ENCODE measurements around the gene ABI1. TPM values are rescaled to one million over a fixed set of nuclear protein-coding genes. Genes with fewer than 3 reads are reported as not detected.
A peak's percentile ranks its signal among the peaks of the same experiment; 100 is the strongest.

The ABI1 gene
- total RNA-seq, 1 experiment from 2014 or later: 73.2 TPM

- in situ Hi-C loops (cut with HindIII; ENCODE audit: low pct_unique_long_range_greater_than_20kb, low sequenced_read_pairs): no loop called here
- peak; percentile 29 for DNase-seq (ENCODE audit: low read depth)
These were observed 79.0 kb downstream of the ABI1 start for GRCh38 chr10:26781797-26782196.

DNA sequence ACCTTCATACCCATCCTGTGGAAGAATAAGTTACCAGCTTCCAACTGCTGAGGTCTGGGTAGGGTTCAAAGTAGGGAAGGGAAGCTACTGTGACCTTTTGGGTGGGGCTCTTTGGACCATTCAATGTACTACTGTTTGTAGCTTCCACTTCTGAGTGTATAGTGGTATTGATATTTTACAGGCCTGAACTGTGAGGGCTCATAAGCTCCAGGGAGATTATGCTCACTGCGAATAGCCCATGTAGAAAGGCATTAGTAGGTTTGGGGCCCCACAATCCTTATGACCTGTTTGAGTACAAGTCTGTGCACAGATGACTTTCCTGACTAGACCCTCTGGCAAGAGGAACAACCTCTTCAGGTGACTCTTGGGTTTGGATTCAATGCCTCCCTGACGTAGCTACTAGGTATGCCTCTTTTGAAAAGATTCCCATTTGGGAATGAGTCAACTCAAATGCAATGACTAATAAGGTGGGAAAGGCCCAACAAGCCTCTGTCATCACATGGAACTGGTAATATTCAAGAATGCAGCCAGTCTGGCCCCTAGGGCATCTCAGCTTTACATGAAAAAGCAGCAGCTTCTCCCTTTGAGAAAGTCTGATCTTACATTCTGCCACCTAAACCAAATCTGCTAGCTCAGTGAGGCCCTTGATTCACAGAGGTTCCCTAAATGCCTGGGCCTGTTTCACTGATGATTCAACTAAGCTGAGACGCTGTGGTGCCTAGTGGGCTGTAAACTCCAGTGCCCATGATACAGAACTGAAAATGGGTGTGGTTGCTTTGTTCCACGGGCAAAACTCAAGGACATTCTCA, 79.8 kb downstream of the ABI1 start:
- in situ Hi-C loops (cut with HindIII; ENCODE audit: low pct_unique_long_range_greater_than_20kb, low sequenced_read_pairs): no loop called here
- DNase-seq (ENCODE audit: low read depth): peak; percentile 84

- DNase-seq (ENCODE audit: low read depth): no peak
- in situ Hi-C loops (cut with HindIII; ENCODE audit: low pct_unique_long_range_greater_than_20kb, low sequenced_read_pairs): no loop called here
These were observed 80.5 kb downstream of the ABI1 start for GRCh38 chr10:26780106-26780792.

DNA sequence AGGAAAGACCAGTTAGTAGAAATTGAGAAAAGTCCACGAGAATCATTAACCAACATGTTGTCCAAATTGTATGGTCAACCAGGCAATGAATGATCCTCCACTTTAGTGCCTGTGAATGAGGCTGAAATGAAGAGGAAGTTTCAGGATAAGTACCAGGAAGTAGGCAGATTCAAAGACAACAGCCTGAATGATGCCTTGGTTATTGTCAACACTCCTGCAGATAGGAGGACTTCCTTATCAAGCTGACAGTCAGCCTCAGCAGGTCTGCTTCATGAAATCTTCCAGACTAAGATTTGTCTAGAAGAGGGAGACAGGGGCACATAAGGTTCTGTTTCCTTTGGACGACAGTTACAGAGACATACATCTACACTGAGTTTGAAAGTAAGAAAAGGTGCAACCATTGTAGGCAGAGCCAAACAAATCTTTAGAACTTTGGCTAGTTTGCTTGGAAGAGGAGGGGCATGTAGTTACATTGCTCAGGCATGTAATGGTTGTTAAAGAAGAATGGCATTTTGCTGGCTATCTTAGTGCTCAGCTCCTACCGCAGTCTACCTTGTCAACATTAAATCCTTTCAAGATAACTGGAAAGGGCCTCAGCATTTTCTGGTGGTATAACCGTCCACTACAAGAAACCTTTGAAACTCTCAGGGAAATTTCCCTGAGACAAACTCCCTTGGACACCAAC, 81.4 kb downstream of the ABI1 start:
- in situ Hi-C loops (cut with HindIII; ENCODE audit: low pct_unique_long_range_greater_than_20kb, low sequenced_read_pairs): no loop called here
- no peak for DNase-seq (ENCODE audit: low read depth)

DNA sequence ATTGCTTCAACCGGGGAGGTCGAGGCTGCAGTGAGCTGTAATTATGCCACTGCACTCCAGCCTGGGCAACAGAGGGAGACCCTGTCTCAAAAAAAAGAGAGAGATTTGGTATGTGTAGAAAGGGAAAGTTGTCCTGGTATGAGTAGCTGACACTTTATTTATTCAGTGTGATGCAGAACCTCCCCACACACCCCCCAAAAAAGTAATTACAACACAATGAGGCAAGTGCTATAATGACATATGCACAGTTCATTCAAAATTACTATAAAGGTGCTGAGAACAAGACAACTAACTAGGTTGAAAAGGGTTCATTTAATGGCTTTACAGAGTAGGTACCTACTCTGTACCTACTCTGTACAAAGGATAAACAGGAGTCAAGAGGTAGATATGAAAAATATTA, 83.1 kb downstream of the ABI1 start:
- DNase-seq (ENCODE audit: low read depth): no peak
- in situ Hi-C loops (cut with HindIII; ENCODE audit: low pct_unique_long_range_greater_than_20kb, low sequenced_read_pairs): no loop called here

DNA sequence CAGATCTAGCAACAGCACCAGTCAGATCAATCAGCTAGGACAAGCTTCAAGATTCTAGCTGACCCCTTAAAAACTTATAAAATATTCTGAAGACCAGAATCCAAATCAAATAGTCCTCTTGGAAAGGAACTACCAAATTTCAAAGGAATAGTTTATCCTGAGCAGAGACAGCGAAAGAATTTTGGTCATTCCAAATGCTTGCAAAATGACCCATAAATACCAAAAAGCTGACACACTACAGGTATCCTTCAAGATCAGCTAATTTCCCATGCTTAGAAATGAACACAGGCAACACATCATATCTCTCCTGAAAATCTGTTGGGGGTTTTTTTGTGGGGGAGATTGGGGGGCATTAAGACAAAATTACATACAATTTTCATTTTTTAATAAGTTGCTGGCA, 84.5 kb downstream of the ABI1 start:
- in situ Hi-C loops (cut with HindIII; ENCODE audit: low pct_unique_long_range_greater_than_20kb, low sequenced_read_pairs): no loop called here
- DNase-seq (ENCODE audit: low read depth): no peak

DNA sequence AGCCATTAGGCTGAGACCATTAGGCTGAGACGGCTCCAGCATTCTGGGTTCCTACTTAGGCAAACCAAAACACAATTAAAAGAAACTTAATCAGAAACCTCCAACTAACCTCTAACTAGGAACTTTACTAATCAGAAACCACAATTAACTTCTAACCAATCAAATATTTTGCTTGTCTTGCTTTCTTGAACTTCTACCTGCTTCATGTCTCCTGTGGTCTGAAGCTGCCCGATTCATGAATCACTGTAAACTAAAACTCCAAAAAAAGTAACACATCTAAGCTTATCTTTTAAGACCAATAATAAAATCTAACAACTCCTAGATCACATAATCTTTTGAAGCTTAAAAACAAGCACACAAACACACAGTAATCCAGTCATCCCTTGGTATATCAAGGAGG, 87.1 kb downstream of the ABI1 start:
- in situ Hi-C loops (cut with HindIII; ENCODE audit: low pct_unique_long_range_greater_than_20kb, low sequenced_read_pairs): no loop called here
- no peak for DNase-seq (ENCODE audit: low read depth)

GRCh38 chr10:26770069-26770468, 90.7 kb downstream of the ABI1 start:
- no peak for DNase-seq (ENCODE audit: low read depth)
- in situ Hi-C loops (cut with HindIII; ENCODE audit: low pct_unique_long_range_greater_than_20kb, low sequenced_read_pairs): no loop called here

DNA sequence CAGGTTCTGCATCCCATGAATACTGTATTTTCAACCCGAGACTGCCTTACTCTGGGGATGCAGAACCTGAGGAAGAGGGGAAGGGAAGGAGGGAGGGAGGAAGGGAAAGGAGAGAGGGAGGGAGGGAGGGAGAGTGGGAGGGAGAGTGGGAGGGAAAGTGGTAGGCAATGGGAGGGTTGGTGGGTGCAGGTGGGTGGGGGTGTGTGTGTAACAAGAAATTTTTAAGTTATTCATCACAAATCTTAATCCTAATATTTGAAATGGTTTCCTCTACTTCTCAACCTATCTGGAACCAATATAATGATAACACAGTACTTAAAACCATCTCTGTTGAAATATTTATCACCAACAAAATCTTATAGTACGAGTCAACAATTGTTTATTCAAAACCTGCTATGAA, 95.2 kb downstream of the ABI1 start:
- no peak for DNase-seq (ENCODE audit: low read depth)
- in situ Hi-C loops (cut with HindIII; ENCODE audit: low pct_unique_long_range_greater_than_20kb, low sequenced_read_pairs): no loop called here

DNA sequence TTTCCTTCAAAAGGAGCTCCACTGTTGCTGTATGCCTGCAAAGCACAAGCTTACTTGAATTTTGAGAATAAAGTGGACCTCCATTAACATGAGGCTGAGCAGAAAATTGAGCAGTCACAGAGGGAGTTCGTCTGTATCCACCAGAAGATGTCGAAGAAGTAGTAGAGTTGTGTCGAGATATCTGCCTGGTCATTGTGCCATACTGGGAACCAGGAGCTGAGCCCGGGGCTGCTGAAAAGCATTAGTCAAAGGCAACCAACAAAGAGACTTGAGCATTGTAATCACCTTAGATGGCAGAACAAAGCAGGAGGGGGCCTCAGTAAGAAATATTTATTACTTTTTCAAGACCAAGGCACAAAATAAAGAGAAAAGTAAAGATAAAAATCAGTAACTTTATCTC, 101.8 kb downstream of the ABI1 start:
- no peak for DNase-seq (ENCODE audit: low read depth)
- in situ Hi-C loops (cut with HindIII; ENCODE audit: low pct_unique_long_range_greater_than_20kb, low sequenced_read_pairs): no loop called here

DNA sequence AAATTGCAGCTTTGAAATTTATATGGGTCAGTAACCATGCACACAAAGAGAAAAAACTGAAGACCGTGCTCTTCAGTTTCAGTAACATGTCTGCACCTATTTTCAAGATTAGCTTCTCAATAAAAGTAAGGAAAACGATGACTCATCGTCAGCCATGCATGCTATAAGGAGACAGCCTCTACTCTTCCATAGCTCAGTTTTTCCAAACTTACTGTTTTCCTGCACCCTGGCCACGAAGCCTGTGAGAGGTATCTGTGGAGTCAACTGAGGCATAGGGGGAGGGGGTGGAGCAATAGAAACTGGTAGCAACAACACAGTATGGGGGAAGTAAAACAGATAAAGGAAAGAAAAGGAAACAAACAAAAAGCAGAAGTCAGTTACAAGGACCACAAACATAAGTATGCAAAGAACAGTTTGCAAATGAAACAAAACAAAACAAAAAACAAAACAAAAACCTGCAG, 105.3 kb downstream of the ABI1 start:
- in situ Hi-C loops (cut with HindIII; ENCODE audit: low pct_unique_long_range_greater_than_20kb, low sequenced_read_pairs): no loop called here
- DNase-seq (ENCODE audit: low read depth): peak; percentile 72

DNA sequence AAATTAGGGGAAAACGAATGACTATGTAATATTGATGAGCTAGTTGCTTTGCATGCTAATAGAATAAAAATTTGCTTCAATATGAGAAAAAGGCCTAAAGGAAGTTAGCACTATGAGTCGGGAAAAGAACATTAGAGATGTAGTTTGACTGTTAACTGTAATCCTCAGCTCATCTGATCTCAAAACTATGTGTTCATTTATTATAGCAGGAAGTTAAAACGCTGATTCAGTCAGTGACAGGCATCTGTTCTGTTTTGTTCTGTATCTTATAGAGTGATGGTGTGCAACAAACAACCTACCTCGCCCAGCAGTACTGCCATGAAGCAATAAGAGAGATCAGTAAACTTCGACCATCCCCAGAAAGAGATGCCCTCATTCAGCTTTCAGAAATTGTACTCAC, 114.7 kb downstream of the ABI1 start:
- in situ Hi-C loops (cut with HindIII; ENCODE audit: low pct_unique_long_range_greater_than_20kb, low sequenced_read_pairs): no loop called here
- DNase-seq (ENCODE audit: low read depth): no peak

GRCh38 chr10:26743841-26744240, 116.9 kb downstream of the ABI1 start:
- in situ Hi-C loops (cut with HindIII; ENCODE audit: low pct_unique_long_range_greater_than_20kb, low sequenced_read_pairs): no loop called here
- no peak for DNase-seq (ENCODE audit: low read depth)

DNA sequence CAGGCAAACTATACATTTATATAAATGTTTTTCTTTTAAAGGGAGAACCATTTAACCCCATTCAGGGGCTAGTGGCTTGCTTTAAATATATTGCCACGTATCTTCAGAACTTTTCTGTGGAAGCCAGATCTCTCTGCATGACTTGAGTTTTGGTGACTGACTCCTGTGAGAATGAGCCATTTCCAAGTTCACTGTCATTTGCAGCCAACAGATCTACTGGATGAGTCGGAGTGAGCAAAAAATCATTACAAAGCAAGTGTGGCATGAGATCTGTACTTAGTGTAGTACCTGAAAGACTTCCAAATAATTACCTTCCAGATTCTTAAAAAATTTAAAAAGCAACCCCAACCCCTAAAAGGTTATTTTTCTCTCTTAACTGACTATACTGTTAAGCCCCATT, 117.7 kb downstream of the ABI1 start:
- peak; percentile 22 for DNase-seq (ENCODE audit: low read depth)
- in situ Hi-C loops (cut with HindIII; ENCODE audit: low pct_unique_long_range_greater_than_20kb, low sequenced_read_pairs): no loop called here

DNA sequence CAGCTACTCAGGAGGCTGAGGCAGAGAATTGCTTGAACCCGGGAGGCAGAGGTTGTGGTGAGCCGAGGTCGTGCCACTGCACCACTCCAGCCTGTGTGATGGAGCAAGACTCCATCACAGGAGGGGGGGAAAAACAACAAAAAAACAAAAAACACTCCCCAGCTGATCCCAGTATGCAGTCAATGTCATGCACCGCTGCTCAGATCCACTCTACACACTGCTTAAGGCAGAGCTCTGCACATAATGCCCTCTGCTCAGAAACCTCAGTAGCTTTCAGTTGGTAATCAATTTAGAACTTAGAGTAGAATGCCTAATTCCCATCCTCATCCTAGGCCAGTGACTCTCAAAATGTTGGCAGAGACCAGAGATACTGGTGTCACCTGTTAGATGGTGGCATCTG, 119.4 kb downstream of the ABI1 start:
- in situ Hi-C loops (cut with HindIII; ENCODE audit: low pct_unique_long_range_greater_than_20kb, low sequenced_read_pairs): no loop called here
- DNase-seq (ENCODE audit: low read depth): no peak

- in situ Hi-C loops (cut with HindIII; ENCODE audit: low pct_unique_long_range_greater_than_20kb, low sequenced_read_pairs): no loop called here
- DNase-seq (ENCODE audit: low read depth): no peak
These were observed 121.6 kb downstream of the ABI1 start for GRCh38 chr10:26739071-26739631.

DNA sequence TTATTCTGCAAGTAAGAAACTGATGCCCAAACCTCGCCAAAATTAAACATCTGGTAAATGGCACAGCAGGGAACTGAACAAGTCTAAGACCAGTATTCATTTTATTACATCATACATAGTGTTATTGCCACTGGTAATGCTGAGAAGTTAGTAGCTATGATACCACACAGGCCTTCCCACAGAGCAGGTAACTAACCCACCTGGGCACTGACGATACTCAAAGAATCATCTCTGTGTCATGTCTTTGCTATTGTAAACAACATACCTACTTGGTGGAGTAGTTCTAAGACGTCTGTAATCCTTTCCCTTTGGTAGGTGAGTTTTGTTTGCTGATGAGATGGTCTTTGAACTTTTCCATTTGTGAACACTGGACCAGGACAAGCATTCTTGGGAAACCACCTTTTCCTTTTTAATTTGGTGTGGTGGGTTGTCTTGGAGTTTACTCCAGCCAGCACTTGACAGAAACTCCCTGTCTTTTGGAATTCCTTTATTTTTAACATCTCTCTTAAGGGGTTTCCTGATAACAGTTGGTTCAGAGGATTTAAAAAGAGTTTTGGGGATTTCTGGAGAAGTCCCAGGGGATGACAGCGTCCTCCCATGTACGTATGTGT, 122.4 kb downstream of the ABI1 start:
- in situ Hi-C loops (cut with HindIII; ENCODE audit: low pct_unique_long_range_greater_than_20kb, low sequenced_read_pairs): no loop called here
- no peak for DNase-seq (ENCODE audit: low read depth)

- in situ Hi-C loops (cut with HindIII; ENCODE audit: low pct_unique_long_range_greater_than_20kb, low sequenced_read_pairs): no loop called here
- no peak for DNase-seq (ENCODE audit: low read depth)
These were observed 123.0 kb downstream of the ABI1 start for GRCh38 chr10:26737730-26738129.

DNA sequence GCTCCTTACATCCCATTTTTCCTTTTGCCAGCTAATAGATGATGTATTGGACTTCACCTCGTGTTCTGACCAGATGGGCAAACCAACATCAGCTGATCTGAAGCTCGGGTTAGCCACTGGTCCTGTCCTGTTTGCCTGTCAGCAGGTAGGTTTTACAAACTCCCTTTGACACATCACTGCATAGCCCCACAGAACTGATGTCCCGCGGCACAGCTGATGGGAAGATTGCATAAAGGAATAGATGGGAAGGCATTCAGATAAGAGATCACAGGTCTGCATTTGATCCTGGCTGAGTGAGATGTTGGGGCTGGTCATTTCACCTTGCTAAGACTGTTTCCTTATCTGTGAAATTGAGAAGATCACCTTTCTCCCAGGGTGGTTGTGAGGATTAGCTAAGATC, 125.3 kb downstream of the ABI1 start:
- in situ Hi-C loops (cut with HindIII; ENCODE audit: low pct_unique_long_range_greater_than_20kb, low sequenced_read_pairs): no loop called here
- DNase-seq (ENCODE audit: low read depth): no peak
